NCI-H82 treated with DMSO at 0.1 percent for 48 hours (cell line): ENCODE data around the gene DDX20.

Experiments used
- DNase-seq: peaks from one replicate; lab custom pipeline; 2025; ENCODE audit not compliant: unreplicated experiment; lab: John Stamatoyannopoulos, UW

DDX20 gene

DNA sequence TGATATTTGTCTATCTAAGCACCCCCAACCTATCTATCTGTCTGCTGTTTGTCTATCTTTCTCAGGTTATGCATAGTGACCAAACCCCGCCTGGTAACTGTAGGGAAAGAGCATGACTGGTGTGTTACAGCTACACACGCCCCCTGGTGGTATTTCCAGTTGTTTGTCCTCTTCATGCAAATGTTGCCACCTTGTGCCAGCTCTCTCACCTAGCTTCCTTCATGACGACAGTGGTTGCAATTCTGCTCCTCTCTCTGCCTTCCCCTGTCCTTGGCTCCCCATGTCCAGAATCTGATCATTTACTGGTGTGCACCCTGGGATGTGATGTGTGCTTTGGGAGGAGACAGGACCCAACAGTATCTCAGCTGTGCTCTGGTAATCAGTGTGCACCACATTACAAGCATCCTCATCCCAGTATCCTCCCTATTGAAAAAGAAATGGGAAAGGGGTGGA, 8.4 kb upstream of the DDX20 start:
- DNase-seq = peak; percentile 36

DNA sequence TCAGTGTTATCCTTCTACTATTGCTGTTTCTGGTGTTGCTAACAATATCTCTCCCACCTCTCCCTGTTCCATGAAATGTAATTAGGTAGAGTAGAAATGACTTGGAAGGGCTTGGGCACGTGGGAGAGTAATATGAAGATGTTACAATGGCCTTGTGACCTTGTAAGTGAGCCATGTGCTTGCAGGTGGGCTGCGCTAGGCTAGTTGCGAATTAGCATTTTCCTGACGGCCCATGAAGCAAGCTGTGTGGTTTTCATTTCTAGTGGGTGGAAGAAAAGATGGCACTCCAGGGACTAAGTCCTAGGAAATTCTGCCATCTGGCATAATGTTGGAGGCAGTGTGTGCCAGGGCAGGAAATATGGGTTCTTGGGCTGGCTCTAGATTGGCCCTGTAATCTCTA, 7.8 kb upstream of the DDX20 start:
- no peak for DNase-seq

DNA sequence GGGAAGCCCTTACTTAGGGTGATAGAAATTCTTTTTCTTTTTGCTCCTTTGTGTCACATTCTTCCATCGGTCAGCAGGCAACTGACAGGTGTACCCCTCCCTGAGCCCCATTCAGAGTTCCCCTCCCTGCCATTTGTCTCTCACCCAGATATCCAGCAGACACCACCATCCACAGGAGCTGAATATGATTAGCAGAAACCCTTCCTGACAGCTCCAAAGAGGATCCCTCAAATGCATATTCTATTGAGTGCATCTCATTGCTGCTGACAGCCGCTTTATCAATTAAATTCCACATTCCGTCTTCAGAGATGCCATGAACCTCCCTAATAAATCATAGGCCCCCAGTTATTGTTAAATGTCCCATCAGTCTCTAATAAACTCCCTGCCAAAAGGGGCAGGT, 6.1 kb upstream of the DDX20 start:
- no peak for DNase-seq

DNA sequence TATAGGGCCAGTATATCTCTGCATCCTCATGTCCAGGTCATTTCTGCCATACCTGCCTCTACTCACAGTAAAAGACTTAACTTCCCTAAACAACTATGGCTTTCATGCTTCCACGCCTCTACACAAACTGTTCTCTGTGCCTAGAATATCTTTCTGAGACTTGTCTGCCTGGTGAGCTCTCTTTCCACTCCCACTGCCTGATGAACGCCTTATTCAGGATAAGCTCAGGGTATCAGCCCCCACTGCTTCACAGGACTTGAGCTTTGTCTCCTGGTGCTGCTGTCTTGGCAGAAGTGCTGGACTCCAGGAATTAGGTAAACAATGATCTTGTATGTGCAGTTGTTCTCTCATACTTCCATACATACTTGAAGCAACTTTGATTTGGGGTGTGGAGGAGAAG, 4.8 kb upstream of the DDX20 start:
- DNase-seq = no peak

DNA sequence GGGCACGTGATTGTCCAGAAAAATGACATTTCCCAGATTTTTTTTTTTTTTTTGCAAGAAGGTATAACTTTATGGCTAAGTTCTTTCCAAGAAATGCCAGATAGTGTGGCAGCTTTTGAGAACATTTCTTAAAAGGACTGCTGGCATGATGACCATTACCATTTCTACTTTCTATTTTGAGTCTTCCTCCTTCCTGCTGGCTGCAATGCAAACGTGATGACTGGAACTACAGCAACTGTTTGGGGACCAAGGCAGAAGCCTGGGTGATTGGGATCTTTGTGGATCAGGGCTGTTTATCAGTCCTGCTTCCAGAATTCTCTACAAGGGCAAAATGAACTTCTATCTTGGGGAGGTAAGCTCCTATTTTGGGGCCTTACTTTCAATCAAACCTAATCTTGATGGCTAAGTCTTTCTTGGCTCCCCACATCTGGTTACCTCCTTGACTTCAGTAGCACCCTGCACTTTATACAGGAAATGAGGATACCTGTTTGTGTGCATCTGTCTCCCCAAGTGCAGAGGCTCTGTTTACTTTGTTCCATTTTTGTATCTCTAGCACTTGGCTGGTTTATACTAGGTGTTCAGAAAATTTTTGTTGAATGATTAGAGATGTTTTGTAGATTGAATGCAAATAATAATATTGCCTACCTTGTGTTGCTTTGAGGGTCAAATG, 3.7 kb upstream of the DDX20 start:
- DNase-seq = no peak

DNA sequence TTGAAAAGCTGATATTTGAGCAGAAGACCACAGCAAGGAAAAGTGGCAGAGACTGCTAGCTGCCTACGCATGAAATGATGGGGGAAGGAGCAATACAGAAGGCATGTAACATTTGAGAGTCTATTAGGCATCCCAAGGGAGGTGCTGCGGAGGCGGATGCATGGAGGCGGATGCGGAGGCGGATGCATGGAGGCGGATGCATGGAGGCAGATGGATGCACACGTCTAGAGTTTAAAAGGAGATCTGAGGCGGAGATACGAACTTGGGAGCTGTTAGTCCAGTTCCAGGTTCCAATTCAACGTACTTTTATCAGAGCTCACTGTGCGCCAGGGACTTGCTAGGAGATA, 744 bp upstream of the DDX20 start:
- no peak for DNase-seq

DNA sequence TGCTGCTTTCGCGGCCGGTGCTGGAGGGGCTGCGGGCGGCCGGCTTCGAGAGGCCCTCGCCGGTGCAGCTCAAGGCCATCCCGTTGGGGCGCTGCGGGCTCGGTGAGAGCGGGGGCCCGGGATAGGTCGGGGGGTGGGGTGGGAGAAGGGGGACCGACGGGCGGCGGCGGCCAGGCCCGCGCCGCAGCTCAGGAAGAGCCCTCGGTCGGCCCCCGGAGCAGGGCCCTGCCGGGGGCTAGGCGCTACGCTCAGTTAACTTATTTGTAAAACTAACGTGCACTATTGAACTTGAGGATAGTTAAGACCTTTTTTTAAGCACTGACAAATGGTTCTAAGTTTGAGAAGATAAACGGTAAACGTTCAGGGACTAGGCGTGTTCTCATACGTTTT, 418 bp downstream of the DDX20 start:
- DNase-seq = no peak

DNA sequence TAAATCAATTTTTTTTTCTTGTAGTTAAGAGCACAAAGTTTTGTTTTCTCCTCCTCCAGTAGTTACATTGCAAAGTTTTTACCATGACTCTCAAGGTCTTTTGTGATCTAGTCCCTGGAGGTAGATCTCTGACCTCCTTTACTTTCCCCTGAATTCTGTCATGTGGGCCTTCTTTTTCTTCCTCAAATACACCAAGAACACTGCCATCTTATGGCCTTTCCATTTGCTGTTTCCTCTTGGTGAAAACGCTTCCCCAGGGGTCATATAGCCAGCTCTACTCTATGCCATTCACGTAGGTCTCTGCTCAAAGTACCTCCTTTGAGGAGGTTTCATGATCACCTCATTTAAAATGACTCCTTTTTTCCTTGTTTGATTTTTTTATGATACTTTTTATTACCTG, 2.7 kb downstream of the DDX20 start:
- no peak for DNase-seq

DNA sequence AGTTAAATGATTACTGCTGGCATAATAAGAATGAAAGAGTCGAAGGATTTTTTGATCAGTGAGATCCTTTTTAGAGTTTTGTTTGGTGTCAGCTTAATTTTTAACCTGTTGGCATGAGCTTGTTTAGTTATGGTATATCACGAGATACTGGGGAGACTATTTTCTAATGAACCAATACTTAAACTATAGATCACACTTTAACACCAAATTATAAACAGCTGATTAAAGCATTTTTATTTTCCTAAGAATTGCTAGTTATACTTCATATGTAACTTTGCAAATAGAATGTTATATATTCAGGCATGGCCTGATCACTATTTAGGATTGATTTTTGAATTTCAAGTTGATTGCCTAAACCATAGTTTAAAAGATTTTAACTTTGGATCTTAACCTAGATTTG, 6.0 kb downstream of the DDX20 start:
- no peak for DNase-seq

DNA sequence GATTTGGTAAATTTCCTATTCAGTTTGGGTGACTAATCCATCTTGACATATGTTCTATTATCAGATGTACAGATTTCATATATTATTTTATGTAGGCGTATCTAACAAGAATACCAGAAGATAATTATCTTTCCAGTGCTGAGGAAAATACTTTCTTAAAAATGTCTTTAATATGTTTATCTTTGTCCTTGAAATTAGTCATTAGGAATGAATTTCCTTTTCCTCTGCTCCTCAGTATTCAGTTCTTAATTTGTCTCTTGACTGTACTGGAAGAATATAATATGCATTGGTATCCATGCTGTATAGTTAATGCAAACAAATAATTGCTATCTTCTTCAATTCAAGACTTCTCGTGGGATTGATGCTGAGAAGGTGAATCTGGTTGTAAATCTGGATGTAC, 6.6 kb downstream of the DDX20 start:
- DNase-seq = no peak

DNA sequence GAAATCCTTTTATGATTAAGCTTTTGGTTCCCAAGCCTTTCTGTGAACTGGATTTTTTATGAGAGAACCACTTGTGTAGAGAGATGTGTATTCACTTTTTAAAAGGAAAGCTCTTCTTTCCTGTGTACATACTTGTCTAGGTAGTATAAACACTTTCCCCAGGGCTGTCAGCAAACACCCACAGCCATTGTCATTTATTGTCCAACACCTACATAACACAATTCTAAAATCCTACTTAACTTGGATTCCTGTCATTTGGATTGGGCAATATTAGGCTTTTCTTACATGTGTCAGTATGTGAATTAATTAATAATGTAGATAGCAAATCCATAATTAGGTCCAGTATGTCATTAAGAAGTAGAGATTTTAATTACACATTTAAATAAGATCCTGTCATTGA, 12.3 kb downstream of the DDX20 start:
- DNase-seq = no peak

DNA sequence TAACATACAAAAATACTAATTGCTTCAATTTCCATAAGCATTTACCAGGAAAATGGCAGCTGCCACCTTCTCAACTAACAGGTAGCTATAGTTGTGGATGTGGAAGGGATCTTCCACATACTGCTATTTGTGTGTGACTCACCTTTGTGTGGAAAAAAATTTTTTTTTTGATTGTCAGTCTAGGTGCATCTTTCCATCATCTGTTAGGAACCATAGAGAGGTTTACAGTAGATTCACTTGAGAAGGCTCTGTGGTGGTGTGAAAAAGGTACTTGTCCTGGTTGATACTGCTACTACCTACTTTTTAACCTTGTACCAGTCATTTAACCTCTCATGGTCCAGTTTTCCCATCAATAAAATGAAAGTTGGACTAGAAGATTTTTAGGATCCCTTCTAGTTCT, 12.9 kb downstream of the DDX20 start:
- no peak for DNase-seq

DNA sequence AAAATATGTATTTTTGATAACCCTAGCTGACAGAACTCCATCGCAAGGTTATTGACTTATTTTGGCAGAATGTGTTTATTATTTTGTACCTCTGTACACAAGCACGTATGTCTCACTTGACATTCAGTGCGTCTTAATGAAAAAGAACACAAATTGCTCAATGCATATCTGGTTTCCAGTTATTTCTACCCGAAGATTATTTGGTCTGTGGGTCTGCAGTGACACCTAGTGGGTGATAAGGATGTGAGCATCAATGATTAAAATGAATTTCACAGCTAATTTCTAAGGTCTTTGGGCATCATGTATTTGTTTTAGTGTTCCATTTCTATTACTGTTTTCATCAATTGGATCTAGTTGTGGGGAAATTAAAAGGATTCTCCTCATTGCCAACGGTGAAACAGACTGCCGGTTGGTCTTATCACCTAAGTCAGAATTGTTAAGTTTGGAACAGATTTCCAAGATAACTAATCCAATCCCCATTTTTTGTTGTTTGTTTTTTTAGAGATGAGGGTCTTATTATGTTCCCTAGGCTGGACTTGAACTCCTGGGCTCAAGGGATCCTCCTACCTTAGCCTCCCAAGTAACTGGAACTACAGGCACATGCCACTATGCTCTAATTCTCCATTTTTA, 13.9 kb downstream of the DDX20 start:
- DNase-seq = peak; percentile 37

DNA sequence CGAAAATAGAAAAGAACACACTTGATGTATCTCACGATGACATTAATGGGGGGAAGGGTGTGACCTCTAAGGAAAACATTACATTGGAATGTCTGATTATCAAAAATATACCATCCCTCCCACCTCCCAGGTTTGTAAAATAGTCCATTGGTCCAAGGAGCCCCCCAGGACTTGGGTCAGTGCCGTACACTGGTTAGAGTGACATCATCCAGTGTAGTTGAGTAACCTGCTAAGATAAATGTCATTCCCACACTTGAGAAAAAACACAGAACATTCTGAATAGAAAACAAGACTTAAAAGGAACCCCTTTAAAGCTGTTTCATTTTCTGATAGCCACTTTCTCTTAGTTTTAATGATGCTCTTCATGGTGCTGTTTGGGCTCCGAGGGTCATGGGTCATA, 15.2 kb downstream of the DDX20 start:
- DNase-seq = no peak

DNA sequence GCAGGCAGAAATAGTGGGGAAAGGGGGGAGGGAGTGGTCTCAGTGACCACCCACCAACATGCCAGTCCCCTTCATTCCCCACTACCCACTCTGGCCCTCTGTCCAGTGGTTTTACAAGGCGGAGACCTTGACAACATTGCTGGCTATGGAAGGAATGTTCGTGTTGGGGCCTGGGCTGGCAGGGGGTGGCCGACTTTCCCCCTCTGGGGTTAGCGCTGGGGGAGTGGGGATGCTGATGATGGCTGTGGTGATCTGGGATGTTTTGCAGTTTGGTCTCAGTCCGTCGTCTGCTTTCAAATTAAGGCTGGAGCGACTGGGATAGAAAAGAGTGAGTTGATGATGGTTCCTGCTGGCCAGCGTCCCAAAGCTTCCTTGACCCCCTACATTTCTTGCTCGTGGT, 20.3 kb downstream of the DDX20 start:
- no peak for DNase-seq

DNA sequence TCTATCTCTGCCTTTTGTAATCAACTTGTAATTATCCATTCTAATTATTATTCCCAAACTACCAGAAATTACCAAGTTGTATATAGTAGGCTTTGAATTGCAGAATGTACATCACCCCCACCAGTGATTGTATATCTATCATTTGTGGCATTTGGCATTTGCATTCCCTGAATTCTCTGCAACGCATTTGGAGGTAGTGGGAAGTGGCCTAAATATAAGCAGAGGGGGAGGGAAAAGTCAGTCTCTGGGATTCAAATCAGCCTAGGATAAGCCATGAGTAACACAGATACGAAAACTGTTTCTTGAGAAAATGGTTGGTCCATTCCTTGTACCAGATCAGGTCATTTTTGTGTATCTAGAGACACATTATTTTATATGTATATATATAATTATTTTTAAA, 20.7 kb downstream of the DDX20 start:
- DNase-seq = no peak

DNA sequence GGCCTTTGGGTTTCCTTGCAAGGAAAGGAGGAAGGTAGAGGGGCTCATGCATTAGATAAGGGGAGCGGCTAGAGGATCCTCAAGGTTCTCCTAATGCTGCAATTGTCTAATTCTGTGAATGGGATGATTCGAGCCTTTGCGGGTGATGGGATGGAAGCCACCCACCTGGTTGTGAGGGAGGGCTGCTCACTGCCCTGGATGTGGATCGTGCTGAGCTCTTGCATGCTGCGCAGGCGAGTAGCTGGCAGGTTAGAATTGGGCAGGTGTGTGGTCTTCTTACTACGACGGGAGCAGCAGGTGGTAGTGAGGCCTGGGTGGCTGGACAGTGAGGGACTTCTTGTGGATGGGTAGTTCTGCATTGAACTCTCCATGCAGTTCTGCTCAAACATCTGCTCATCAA, 21.2 kb downstream of the DDX20 start:
- no peak for DNase-seq

DNA sequence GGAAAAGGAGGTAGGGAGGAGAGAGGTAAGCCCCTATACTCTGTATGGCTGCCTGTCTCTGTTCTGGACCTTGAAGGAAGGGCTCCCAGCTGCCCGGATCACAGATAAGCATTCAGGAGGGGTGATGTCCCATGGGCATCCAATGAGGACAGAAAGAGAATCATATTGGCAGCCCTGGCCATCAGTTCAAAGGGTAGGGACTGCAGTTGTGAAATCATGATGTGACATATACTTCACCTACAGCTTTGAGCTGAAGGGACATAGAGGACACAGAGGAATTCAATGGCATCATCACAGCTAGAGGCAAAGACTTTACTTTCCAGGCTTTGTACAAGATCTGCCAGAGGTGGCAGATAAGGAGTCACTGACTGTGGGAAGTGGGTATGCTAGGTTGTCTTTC, 21.6 kb downstream of the DDX20 start:
- no peak for DNase-seq

DNA sequence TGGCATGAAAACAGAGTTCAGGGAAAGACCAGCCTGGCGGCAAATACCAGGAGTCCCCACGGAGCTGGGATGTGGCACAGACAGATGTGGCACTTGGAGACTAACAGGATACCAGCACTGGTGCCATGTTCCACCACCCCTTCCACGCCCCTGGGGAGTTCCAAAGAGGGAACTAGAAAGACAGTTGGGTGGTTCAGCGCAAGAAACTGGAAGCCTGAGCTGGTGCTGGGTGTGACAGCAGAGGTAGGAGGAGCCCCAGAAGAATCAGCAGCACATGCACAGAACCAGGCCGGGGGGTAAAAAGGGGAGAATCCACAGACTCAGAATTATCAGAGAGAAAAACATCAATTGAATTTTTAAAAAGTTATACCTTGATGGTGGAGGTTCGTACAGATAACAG, 22.4 kb downstream of the DDX20 start:
- no peak for DNase-seq

DNA sequence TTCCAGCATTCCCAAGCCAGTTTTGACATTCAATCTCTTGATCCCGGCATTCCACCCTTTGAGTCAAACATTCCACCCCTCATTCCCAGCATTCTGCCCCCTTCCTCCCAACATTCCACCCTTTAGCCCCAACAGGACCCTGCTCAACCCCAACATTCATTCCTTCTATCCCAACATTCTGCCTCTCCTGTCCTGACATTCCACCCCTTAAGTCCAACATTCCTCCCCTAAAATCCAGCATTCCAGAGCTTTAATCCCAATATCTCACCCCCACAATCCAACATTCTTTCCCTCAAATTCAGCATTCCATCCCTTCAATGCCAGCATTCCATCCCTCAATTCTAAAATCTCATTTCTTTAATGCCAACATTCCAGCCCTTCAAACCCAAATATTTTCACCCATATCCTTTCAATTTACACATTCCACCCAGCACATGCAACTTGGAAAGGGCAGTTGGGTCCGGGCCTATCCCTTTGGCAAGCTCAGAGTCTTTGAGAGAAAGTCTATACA, 22.9 kb downstream of the DDX20 start:
- no peak for DNase-seq

DNA sequence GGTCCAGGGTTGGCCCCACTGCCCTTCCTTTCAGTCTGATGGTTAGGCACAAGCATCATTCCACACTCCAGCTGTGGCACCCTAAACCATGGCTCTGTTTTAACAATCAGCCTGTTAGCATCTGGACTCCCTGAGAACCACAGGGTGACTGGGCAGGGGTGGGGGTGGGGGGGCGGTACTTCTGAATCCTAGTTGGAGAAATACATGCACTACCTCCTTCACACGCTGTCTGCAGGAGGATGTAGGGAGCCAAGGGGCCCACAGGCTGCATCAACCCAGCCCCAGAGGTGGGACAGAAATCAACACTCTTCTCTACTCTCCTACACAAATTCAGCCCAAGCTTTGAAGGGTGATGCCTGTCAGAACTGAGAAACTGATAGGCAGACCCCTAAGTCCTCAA, 23.8 kb downstream of the DDX20 start:
- DNase-seq = no peak

DNA sequence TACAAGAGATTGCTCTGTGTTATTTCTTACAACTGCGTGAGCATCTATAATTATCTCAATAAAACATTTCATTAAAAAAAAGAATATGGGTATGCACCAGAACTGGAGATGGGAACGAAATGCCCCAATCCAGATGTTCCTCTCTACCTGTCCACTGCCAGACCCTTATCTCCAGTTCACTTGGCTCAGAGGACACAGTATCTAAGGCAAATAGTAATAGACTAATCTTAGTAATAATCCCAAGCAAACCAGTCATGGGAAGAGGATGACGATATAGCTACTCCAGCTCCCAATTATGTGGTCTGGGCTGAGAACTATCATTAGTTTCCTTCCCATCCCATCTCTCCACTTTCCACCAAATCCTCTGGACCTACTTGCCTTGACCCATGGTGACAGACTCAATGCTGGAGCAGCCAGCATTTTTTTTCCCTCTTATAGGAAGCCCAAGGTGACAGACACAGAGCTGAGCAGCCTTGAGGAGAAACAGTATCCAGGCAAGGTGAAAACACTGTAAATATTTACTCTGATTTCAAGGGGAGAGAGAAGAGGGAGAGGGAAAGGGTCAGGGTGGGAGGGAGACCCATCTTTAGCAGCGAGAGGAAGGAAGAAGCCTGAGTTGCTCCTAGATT, 28.7 kb downstream of the DDX20 start:
- DNase-seq = no peak
